GM12873 (cell line): Measurements from ENCODE around the gene STX8.

Experiments
- CTCF ChIP-seq: IDR thresholded peaks from 2 replicates; pipeline ENCODE4 v1.5.1; 2012; ENCODE audit warnings: low read depth, mild to moderate bottlenecking, moderate library complexity, low read length, control low read depth; ENCODE audit not compliant: insufficient read depth; ENCODE audit errors: missing control alignments

STX8 gene

GRCh38 chr17:9575381-9576101 is at the start of gene STX8:
Gene STX8 (minus strand): TSS chr17:9575820. CDS start chr17:9575808, 12 bp downstream.
- TF ChIP-seq CTCF: peak; percentile 17

GRCh38 chr17:9622961-9623360 is 47.3 kb upstream of the STX8 start:
- TF ChIP-seq CTCF: no peak

GRCh38 chr17:9615486-9615885 is 39.9 kb upstream of the STX8 start:
- no peak for TF ChIP-seq CTCF

GRCh38 chr17:9612006-9612405 is 36.4 kb upstream of the STX8 start:
- no peak for TF ChIP-seq CTCF

GRCh38 chr17:9611557-9611956 is 35.9 kb upstream of the STX8 start:
- TF ChIP-seq CTCF: no peak

GRCh38 chr17:9606453-9606852 is 30.8 kb upstream of the STX8 start:
- TF ChIP-seq CTCF: no peak

- TF ChIP-seq CTCF: no peak
Observed at GRCh38 chr17:9598661-9599060, 23.0 kb upstream of the STX8 start.
